Liver (tissue), 9 donors: ENCODE measurements around the gene CCDC30. TPM values are rescaled to one million over a fixed set of nuclear protein-coding genes. Genes with fewer than 3 reads are reported as not detected.

Experiments
- DNase-seq: peaks from one replicate; pipeline ENCODE4 v3.0.0-alpha.2; 2017; ENCODE audit warnings: low spot score
- H3K27ac ChIP-seq, 2 donors: one replicate each; pipeline ENCODE4 v1.7.0; 2013; ENCODE audit warnings: inconsistent platforms in 2 of 2, low read length in 2 of 2, control low read depth in 1 of 2, low read depth in 1 of 2, mild to moderate bottlenecking in 1 of 2
- H3K27me3 ChIP-seq, 4 donors: one replicate each; pipeline versions ENCODE4 v1.6.1 to v1.7.0; 2013; ENCODE audit warnings: low read length in 3 of 4, inconsistent platforms in 1 of 4, mild to moderate bottlenecking in 1 of 4, moderate library complexity in 1 of 4; ENCODE audit not compliant: control insufficient read depth in 4 of 4, insufficient read depth in 4 of 4
- H3K36me3 ChIP-seq, 4 donors: one replicate each; pipeline versions ENCODE4 v1.6.1 to v1.7.0; 2013; ENCODE audit warnings: low read length in 3 of 4, mild to moderate bottlenecking in 3 of 4, low read depth in 1 of 4, moderate library complexity in 1 of 4; ENCODE audit not compliant: control insufficient read depth in 4 of 4, insufficient read depth in 3 of 4
- H3K4me1 ChIP-seq, 4 donors: one replicate each; pipeline versions ENCODE4 v1.6.1 to v1.7.0; 2013; ENCODE audit warnings: low read length in 3 of 4, mild to moderate bottlenecking in 3 of 4, moderate library complexity in 1 of 4; ENCODE audit not compliant: control insufficient read depth in 4 of 4, insufficient read depth in 4 of 4
- H3K4me3 ChIP-seq, 3 donors: one replicate each; pipeline versions ENCODE4 v1.6.1 to v1.7.0; 2013; ENCODE audit warnings: low read length in 3 of 3, control low read depth in 1 of 3, low read depth in 1 of 3, mild to moderate bottlenecking in 1 of 3
- H3K9ac ChIP-seq, 2 donors: one replicate each; pipeline ENCODE4 v1.7.0; 2013; ENCODE audit warnings: low read length in 2 of 2, mild to moderate bottlenecking in 2 of 2, moderate library complexity in 2 of 2, control low read depth in 1 of 2, low read depth in 1 of 2
- H3K9me3 ChIP-seq, 4 donors: one replicate each; pipeline versions ENCODE4 v1.6.1 to v1.7.0; 2013; ENCODE audit warnings: low read length in 3 of 4; ENCODE audit not compliant: control insufficient read depth in 4 of 4
- EGR1 ChIP-seq, 2 donors: IDR thresholded peaks; 2 replicates each; pipeline ENCODE4 v1.6.1; 2016 to 2018; ENCODE audit warnings: antibody characterized with exemption in 2 of 2, low read depth in 2 of 2
- FOXA1 ChIP-seq: IDR thresholded peaks from 2 replicates; pipeline ENCODE4 v1.6.1; 2016; ENCODE audit warnings: antibody characterized with exemption
- HNF4A ChIP-seq, 2 donors: conservative IDR thresholded peaks; 2 replicates each; pipeline ENCODE4 v1.6.1; 2016; ENCODE audit warnings: antibody characterized with exemption in 2 of 2, mild to moderate bottlenecking in 2 of 2
- HNF4G ChIP-seq: IDR thresholded peaks from 2 replicates; pipeline ENCODE4 v1.6.1; 2016; ENCODE audit warnings: antibody characterized with exemption
- JUND ChIP-seq, 2 donors: IDR thresholded peaks; 2 replicates each; pipeline ENCODE4 v1.6.1; 2016; ENCODE audit warnings: antibody characterized with exemption in 2 of 2
- NR2F2 ChIP-seq: IDR thresholded peaks from 2 replicates; pipeline ENCODE4 v1.6.1; 2016; ENCODE audit warnings: antibody characterized with exemption
- RAD21 ChIP-seq, 2 donors: IDR thresholded peaks; 2 replicates each; pipeline ENCODE4 v1.6.1; 2016; ENCODE audit warnings: antibody characterized with exemption in 2 of 2, mild to moderate bottlenecking in 2 of 2
- SP1 ChIP-seq: IDR thresholded peaks from 2 replicates; pipeline ENCODE4 v1.6.1; 2018; ENCODE audit warnings: antibody characterized with exemption, mild to moderate bottlenecking
- TAF1 ChIP-seq: conservative IDR thresholded peaks from 2 replicates; pipeline ENCODE4 v1.6.1; 2016; ENCODE audit warnings: antibody characterized with exemption, mild to moderate bottlenecking
- YY1 ChIP-seq: IDR thresholded peaks from 2 replicates; pipeline ENCODE4 v1.6.1; 2016; ENCODE audit warnings: antibody characterized with exemption, mild to moderate bottlenecking
- WGBS: extraction: QIAGEN DNeasy Blood & Tissue Kit; methylation state at CpG from one replicate; pipeline ENCODE4 v1.1.7; 2013; 5-methylcytosine and 5-hydroxymethylcytosine counted together
- polyA plus RNA-seq, 2 donors: library from polyadenylated mRNA; stranded (reverse) in 1 of 2; unstranded in 1 of 2; fragments of 200-250 nt in 1 of 2; fragments of >200 nt in 1 of 2; fragmentation: Nextera tagmentation in 1 of 2; extraction: Ambion mirVana in 1 of 2; gene quantifications; one replicate each; pipeline versions ENCODE4 v1.2.1 to v1.2.3, GENCODE V29; 2013 to 2015
- total RNA-seq, 2 donors: library from RNA; depleted of rRNA; stranded (reverse); fragments of >200 nt; gene quantifications; one replicate each; pipeline ENCODE4 v1.2.3, GENCODE V29; 2014
- TF ChIP-seq, protein P1 (sequence below): IDR thresholded peaks from 2 replicates; pipeline ENCODE4 v1.6.1; 2016; ENCODE audit warnings: antibody characterized with exemption
- TF ChIP-seq, protein P2 (sequence below): IDR thresholded peaks from 2 replicates; pipeline ENCODE4 v1.6.1; 2016; ENCODE audit warnings: antibody characterized with exemption, mild to moderate bottlenecking
- TF ChIP-seq, protein P3 (sequence below): IDR thresholded peaks from 2 replicates; pipeline ENCODE4 v1.6.1; 2016; ENCODE audit warnings: antibody characterized with exemption
- donor health status: healthy.
- donor health status: healthy.
- donor health status: healthy.
- donor health status: healthy.
- donor health status: healthy.

The CCDC30 gene
- total and polyA plus RNA-seq, 4 donors = 0.07 to 2.0 (median 1.3) TPM

DNA sequence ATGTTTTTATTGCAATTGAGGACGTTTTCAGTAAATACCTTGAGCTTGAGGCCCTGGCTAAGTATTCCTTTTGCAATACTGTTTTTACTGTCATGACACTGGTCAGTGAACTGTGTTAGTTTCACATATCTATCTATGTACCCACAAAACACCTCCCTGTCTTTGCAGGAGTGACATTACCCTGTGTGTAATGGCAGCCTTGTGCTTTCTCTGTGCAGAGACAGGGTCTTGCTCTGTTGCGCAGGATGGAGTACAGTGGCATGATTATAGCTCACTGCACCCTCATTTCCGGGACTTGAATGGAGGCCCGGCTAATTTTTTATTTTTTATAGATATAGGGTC lies 228.0 kb downstream of the CCDC30 start:
- Histone ChIP-seq H3K9me3 (no peaks in the 10 kb centered on the region), H3K27ac (no peak overlapping the region), H3K9ac (no peak overlapping the region), H3K36me3 (peaks cover 0 to 12% (median 8%) of the 10 kb centered on the region in 4 donors), H3K27me3 (no peaks in the 10 kb centered on the region), H3K4me1 (peaks cover 9 to 27% (median 18%) of the 10 kb centered on the region in 4 donors), H3K4me3 (no peak overlapping the region)
- DNase-seq = no peak
- 72% methylated on average over 4 of the region's 4 CpGs for WGBS
- TF ChIP-seq YY1 (no peak), SP1 (no peak), RAD21 (IDR thresholded peaks at IDR 0.05) (no peak)

DNA sequence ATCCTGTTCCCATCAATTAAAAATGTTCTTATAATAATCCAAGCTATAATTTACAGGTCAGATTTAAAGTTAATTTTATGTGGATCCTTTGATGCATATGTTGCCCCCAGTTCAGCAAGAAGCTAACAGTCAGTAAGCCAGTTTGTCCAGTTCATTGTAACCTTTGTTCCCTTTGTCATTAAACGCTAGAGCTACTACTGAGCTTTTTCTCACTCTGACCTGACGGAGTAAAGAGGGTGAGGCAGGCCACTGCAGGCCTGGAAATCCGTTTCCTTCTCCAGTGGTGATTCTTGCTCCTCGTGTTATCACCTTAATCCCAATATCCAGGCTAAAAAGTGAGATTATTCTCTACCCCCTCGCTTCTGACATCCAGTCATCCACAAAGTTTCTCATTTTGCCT lies 229.4 kb downstream of the CCDC30 start:
- Histone ChIP-seq H3K4me1 (peaks cover 5 to 22% (median 15%) of the 10 kb centered on the region in 4 donors), H3K4me3 (no peak overlapping the region), H3K27me3 (no peaks in the 10 kb centered on the region), H3K27ac (no peak overlapping the region), H3K9me3 (no peaks in the 10 kb centered on the region), H3K9ac (no peak overlapping the region), H3K36me3 (peaks cover 0 to 22% (median 16%) of the 10 kb centered on the region in 4 donors)
- 24% methylated on average over 5 of the region's 5 CpGs for WGBS
- no peak for TF ChIP-seq JUND (IDR thresholded peaks at IDR 0.05)
- peak; percentile 14 to 17 for TF ChIP-seq HNF4A (conservative IDR thresholded peaks at IDR 0.05)
- no peak for DNase-seq

DNA sequence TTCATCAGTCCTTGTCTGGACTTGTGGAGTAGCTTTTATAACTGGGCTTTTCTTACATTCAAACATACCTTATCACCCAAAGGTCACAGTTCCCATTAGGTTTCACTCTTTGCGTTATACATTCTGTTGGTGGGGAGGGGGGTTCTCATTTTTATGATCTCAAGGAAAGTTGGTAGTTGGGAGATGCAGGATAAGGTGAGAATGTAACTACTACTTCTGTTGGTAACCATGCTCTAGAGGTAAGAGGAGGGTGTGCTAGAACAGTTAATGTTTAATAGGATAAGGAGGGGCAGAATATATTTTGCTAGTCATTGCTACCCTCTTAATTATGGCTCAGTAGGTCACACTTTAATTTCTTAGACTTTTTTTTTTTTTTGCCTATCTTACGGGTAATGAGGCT lies 229.8 kb downstream of the CCDC30 start:
- Histone ChIP-seq H3K36me3 (peaks cover 3 to 26% (median 20%) of the 10 kb centered on the region in 4 donors), H3K27ac (no peak overlapping the region), H3K4me3 (no peak overlapping the region), H3K4me1 (peaks cover 5 to 19% (median 14%) of the 10 kb centered on the region in 4 donors), H3K9me3 (no peaks in the 10 kb centered on the region), H3K27me3 (no peaks in the 10 kb centered on the region), H3K9ac (no peak overlapping the region)
- 83% methylated on average over 2 of the region's 2 CpGs for WGBS
- TF ChIP-seq NR2F2 (no peak), EGR1 (IDR thresholded peaks at IDR 0.05; ENCODE audit: low read depth in 2 of 2) (no peak), HNF4A (conservative IDR thresholded peaks at IDR 0.05) (no peak)
- TF ChIP-seq, protein P1, sequence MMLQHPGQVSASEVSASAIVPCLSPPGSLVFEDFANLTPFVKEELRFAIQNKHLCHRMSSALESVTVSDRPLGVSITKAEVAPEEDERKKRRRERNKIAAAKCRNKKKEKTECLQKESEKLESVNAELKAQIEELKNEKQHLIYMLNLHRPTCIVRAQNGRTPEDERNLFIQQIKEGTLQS = no peak
- TF ChIP-seq, protein P2, sequence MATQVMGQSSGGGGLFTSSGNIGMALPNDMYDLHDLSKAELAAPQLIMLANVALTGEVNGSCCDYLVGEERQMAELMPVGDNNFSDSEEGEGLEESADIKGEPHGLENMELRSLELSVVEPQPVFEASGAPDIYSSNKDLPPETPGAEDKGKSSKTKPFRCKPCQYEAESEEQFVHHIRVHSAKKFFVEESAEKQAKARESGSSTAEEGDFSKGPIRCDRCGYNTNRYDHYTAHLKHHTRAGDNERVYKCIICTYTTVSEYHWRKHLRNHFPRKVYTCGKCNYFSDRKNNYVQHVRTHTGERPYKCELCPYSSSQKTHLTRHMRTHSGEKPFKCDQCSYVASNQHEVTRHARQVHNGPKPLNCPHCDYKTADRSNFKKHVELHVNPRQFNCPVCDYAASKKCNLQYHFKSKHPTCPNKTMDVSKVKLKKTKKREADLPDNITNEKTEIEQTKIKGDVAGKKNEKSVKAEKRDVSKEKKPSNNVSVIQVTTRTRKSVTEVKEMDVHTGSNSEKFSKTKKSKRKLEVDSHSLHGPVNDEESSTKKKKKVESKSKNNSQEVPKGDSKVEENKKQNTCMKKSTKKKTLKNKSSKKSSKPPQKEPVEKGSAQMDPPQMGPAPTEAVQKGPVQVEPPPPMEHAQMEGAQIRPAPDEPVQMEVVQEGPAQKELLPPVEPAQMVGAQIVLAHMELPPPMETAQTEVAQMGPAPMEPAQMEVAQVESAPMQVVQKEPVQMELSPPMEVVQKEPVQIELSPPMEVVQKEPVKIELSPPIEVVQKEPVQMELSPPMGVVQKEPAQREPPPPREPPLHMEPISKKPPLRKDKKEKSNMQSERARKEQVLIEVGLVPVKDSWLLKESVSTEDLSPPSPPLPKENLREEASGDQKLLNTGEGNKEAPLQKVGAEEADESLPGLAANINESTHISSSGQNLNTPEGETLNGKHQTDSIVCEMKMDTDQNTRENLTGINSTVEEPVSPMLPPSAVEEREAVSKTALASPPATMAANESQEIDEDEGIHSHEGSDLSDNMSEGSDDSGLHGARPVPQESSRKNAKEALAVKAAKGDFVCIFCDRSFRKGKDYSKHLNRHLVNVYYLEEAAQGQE = no peak
- DNase-seq = no peak

DNA sequence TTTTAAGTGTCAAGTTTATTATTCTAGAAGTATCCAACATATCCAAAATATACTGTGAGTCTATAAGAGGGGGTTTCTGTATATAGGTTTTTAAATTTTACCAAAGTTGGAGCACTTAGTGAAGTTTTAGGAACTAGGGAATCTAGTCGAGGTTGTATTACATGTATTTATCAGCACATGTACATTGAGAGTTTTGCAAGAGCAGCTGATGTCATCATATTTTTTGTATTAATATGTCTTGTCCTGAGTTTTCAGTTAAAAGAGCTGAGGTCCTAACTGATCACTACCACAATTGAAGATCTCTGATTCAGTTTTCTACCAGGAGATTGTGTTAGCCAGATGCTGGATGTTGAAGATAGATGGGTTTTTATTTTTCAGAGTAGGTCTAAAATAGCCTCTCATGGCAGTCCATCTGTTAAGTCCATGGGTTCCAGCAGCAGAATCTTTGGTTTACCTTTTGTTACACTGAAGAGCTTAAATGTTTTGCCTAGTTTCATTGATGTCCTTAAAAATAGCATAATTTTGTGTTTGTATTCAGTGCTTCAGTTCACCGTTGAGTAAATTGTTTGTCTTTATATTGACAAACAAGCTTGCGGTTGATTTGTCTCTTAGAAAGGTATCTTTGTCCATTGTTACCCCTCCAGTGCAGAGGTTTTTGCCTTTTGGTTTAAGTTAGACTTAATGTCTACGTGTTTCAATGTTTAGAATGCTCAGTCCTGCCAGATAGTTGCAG lies 235.2 kb downstream of the CCDC30 start:
- no peaks in the 10 kb centered on the region for H3K4me1 ChIP-seq
- H3K9ac ChIP-seq = peak overlapping the region in 1 of 2 donors; percentile 34
- DNase-seq = no peak
- no peak overlapping the region for H3K27ac ChIP-seq
- no peaks in the 10 kb centered on the region for H3K27me3 ChIP-seq
- H3K9me3 ChIP-seq = no peaks in the 10 kb centered on the region
- no peak for TF ChIP-seq HNF4G
- no peak for TF ChIP-seq FOXA1
- TF ChIP-seq, protein P3, sequence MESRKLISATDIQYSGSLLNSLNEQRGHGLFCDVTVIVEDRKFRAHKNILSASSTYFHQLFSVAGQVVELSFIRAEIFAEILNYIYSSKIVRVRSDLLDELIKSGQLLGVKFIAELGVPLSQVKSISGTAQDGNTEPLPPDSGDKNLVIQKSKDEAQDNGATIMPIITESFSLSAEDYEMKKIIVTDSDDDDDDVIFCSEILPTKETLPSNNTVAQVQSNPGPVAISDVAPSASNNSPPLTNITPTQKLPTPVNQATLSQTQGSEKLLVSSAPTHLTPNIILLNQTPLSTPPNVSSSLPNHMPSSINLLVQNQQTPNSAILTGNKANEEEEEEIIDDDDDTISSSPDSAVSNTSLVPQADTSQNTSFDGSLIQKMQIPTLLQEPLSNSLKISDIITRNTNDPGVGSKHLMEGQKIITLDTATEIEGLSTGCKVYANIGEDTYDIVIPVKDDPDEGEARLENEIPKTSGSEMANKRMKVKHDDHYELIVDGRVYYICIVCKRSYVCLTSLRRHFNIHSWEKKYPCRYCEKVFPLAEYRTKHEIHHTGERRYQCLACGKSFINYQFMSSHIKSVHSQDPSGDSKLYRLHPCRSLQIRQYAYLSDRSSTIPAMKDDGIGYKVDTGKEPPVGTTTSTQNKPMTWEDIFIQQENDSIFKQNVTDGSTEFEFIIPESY = no peak
- no peak for TF ChIP-seq TAF1
- TF ChIP-seq NR2F2 = no peak
- H3K36me3 ChIP-seq = peaks cover 11 to 69% (median 55%) of the 10 kb centered on the region in 4 donors
- WGBS = 93% methylated on average over 4 of the region's 4 CpGs
- H3K4me3 ChIP-seq = no peak overlapping the region
